Brain microvascular endothelial cell (primary cell): ENCODE results near the gene GAP43.

Source experiments
- DNase-seq: peaks from one replicate; pipeline ENCODE4 v3.0.0-alpha.2; 2020
- H3K27ac ChIP-seq: fragments of 250-450 bp; sonication (Bioruptor Pico); 2 replicates; pipeline ENCODE4 v1.5.1; 2020; ENCODE audit warnings: mild to moderate bottlenecking, moderate library complexity
- H3K27me3 ChIP-seq: fragments of 250-450 bp; sonication (Bioruptor Pico); replicated peaks from 2 replicates; pipeline ENCODE4 v1.5.1; 2020; ENCODE audit warnings: mild to moderate bottlenecking
- H3K36me3 ChIP-seq: fragments of 250-450 bp; sonication (Bioruptor Pico); replicated peaks from 2 replicates; pipeline ENCODE4 v1.5.1; 2020; ENCODE audit warnings: mild to moderate bottlenecking
- H3K4me3 ChIP-seq: 2 replicates; pipeline ENCODE4 v1.5.1; 2011; ENCODE audit warnings: low read depth, mild to moderate bottlenecking, control low read depth, low read length, moderate library complexity
- in situ Hi-C: cut with HindIII; loops from 2 replicates; pipeline ENCODE4 v1.10.0; 2017; ENCODE audit warnings: low sequenced_read_pairs, low pct_ligation_motif_present
- TF ChIP-seq, protein P1 (sequence below): IDR thresholded peaks from 2 replicates; pipeline ENCODE4 v1.5.1; 2011; ENCODE audit warnings: low read depth, mild to moderate bottlenecking, moderate library complexity, low read length, control low read depth, inconsistent platforms; ENCODE audit errors: missing control alignments

GAP43 gene

DNA sequence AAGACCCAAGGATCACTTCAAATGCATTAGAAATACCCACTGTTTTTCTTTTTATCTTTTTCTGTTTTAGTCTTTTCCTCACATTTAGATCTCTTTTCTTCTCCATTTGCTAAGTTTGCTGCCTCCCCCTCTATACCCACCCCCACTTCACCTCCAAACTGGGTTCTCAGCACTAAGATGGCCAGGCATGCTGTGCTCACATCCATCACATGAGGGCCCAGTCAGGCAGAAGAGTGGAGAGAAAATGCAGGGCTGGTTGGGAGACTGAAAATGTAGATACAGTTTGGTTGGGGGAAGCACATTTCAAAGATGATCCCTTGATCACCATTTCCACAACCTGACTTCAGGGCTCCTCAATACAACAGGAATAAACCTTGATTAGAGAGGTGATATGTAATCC lies 8.7 kb downstream of the GAP43 start:
- in situ Hi-C loops, result no loop called here
- TF ChIP-seq, protein P1, sequence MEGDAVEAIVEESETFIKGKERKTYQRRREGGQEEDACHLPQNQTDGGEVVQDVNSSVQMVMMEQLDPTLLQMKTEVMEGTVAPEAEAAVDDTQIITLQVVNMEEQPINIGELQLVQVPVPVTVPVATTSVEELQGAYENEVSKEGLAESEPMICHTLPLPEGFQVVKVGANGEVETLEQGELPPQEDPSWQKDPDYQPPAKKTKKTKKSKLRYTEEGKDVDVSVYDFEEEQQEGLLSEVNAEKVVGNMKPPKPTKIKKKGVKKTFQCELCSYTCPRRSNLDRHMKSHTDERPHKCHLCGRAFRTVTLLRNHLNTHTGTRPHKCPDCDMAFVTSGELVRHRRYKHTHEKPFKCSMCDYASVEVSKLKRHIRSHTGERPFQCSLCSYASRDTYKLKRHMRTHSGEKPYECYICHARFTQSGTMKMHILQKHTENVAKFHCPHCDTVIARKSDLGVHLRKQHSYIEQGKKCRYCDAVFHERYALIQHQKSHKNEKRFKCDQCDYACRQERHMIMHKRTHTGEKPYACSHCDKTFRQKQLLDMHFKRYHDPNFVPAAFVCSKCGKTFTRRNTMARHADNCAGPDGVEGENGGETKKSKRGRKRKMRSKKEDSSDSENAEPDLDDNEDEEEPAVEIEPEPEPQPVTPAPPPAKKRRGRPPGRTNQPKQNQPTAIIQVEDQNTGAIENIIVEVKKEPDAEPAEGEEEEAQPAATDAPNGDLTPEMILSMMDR, result no peak

DNA sequence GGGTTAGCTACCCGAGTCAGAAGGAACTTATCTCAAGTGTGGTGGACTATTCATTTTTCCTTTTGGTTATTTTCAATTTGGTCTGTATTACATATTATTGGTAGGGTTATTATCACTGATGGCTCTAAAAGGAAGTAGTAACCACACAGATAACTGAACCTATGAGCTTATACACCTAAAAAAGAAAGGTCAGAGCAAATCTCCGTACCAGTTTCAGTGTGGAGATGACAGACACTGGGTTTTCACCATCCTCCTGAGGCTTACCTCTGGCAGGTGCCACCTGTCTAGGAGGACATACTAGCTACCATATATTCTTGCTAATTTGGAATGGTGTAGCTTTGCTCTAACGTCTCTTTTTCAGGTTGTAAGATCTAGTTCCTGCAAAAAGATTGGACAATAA lies 10.2 kb downstream of the GAP43 start:
- no peak for DNase-seq
- Histone ChIP-seq H3K27ac (no peak overlapping the region), H3K36me3 (no peaks in the 10 kb centered on the region), H3K27me3 (no peaks in the 10 kb centered on the region), H3K4me3 (no peak overlapping the region)
- in situ Hi-C loops, result no loop called here
- TF ChIP-seq, protein P1, result no peak

More for the DNA sequence above, 8.7 kb downstream of the GAP43 start:
- Histone ChIP-seq H3K36me3 (no peaks in the 10 kb centered on the region), H3K27ac (no peak overlapping the region), H3K4me3 (no peak overlapping the region), H3K27me3 (no peaks in the 10 kb centered on the region)
- no peak for DNase-seq

DNA sequence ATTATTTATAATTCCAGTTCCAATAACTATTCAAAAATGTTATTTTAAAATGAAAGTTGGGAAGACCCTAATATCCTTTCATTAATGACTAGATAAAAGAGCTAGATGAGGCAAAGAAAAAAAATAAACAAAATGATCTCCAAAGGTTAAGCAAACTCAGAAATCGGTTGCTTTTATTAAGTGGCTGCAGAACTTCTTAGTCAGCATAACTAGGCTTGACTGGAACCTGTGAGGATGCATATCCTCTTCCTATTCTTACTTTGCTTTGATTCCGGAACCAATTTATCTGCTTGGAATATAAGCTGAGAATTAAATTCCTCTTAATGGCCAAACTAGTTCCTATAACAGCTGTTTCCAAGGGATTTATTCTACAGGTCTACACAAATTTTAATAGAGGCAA lies 10.7 kb downstream of the GAP43 start:
- in situ Hi-C loops, result no loop called here
- no peaks in the 10 kb centered on the region for H3K36me3 ChIP-seq
- H3K27ac ChIP-seq, result no peak overlapping the region
- TF ChIP-seq, protein P1, result no peak
- H3K27me3 ChIP-seq, result no peaks in the 10 kb centered on the region
- DNase-seq, result no peak
- no peak overlapping the region for H3K4me3 ChIP-seq

DNA sequence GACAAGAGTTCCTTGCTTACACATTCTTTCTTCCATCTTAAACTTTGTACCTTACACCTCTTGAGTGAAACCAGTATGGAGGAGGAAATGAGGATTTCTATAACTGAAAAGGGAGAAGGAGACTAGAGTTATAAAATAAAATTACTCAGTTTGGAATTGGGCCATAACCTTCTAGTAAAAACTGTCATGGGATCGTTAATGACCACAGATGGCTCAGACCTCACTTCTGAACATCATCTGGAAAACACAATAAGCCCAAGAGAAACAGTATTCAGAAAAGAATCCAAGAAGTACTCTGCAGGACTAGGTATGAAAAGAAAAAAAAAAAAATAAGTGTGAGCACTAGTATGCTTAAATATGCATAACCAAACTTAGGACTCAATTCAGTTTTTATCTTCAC lies 12.1 kb downstream of the GAP43 start:
- H3K27ac ChIP-seq, result no peak overlapping the region
- TF ChIP-seq, protein P1, result no peak
- no peaks in the 10 kb centered on the region for H3K36me3 ChIP-seq
- no peaks in the 10 kb centered on the region for H3K27me3 ChIP-seq
- in situ Hi-C loops, result no loop called here
- H3K4me3 ChIP-seq, result no peak overlapping the region
- no peak for DNase-seq

DNA sequence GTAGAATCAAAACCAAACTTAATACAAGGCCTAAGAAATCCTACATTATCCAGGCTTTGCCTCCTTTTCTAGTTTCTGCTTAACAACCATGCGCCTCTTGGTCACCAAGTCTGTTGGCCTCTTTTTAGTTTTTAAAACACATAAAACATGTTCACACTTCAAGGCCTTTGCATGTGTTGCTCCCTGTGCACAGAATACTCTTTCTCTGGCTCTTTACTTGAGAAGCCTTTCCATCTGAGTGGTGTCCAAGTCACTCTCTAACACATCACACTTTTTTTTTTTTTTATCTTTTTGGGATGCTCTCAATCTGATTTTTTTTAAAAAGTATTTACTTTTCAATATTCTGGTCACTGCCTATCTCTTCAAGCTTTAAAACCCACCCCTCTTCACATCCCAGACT lies 14.9 kb downstream of the GAP43 start:
- in situ Hi-C loops, result no loop called here
- TF ChIP-seq, protein P1, result no peak
- no peak overlapping the region for H3K27ac ChIP-seq
- no peaks in the 10 kb centered on the region for H3K27me3 ChIP-seq
- no peak for DNase-seq
- H3K4me3 ChIP-seq, result no peak overlapping the region
- no peaks in the 10 kb centered on the region for H3K36me3 ChIP-seq

DNA sequence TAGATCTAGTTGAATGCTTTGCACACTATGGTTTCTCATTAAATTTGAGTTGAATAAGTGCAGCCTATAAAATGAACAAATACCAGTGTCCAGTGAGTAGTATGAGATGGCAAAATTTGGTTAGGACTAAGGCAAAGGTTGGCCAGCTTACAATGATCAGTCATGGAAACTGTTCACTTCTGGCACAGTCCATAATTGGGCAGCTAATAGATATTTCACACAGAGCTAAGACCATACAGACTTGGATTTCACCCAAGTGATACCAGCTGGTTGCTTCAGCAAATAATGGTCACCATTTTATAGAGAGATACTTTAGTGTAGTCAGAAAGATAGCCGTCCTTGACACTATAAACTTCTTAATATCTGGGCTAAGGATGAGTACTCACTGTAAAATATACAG lies 15.7 kb downstream of the GAP43 start:
- Histone ChIP-seq H3K27me3 (no peaks in the 10 kb centered on the region), H3K4me3 (no peak overlapping the region), H3K27ac (no peak overlapping the region), H3K36me3 (no peaks in the 10 kb centered on the region)
- no peak for DNase-seq
- in situ Hi-C loops, result no loop called here
- TF ChIP-seq, protein P1, result no peak
